ENCODE measurements around the gene KCNMA1.

GRCh38 chr10:77388571-77389100, 249.0 kb downstream of the KCNMA1 start:
- TF ChIP-seq POLR2AphosphoS5 (IDR thresholded peaks at IDR 0.05) = no peak
- TF ChIP-seq CTCF (IDR thresholded peaks at IDR 0.05) = no peak
